Measurements from ENCODE around the gene ISOC2. TPM values are rescaled to one million over a fixed set of nuclear protein-coding genes. Genes with fewer than 3 reads are reported as not detected.
A peak's percentile ranks its signal among the peaks of the same experiment; 100 is the strongest.

ISOC2 gene
- total RNA-seq, 4 donors from 2014 or later: 71.1 to 142 (median 97.6) TPM

GRCh38 chr19:55472463-55472862 lies 11.0 kb upstream of the ISOC2 start:
- intact Hi-C loops (cut with DNase I; ENCODE audit: low total_unique reads) (no loop called here), in situ Hi-C loops (cut with MboI; ENCODE audit: low pct_ligation_motif_present in 1 of 4, low pct_unique_long_range_greater_than_20kb in 1 of 4, low sequenced_read_pairs in 3 of 4) (no loop called here)
- no peak for DNase-seq
- Histone ChIP-seq H3K9me3 (no peaks in the 10 kb centered on the region), H3K36me3 (no peaks in the 10 kb centered on the region), H3K4me1 (peaks cover 7 to 13% (median 9%) of the 10 kb centered on the region in 4 donors), H3K27me3 (no peaks in the 10 kb centered on the region), H3K4me3 (no peak overlapping the region), H3K27ac (no peak overlapping the region)
- 60 to 84% methylated on average over 2 to 8 of the region's 8 CpGs for WGBS, 2 donors (ENCODE audit: low coverage in 1 of 2)
- TF ChIP-seq POLR2A (IDR thresholded peaks at IDR 0.05) (no peak), CTCF (IDR thresholded peaks at IDR 0.05) (no peak), EP300 (IDR thresholded peaks at IDR 0.05; ENCODE audit: low read depth) (no peak)

- Histone ChIP-seq H3K27me3 (no peaks in the 10 kb centered on the region), H3K36me3 (no peaks in the 10 kb centered on the region), H3K4me1 (peaks cover 5 to 8% (median 8%) of the 10 kb centered on the region in 4 donors), H3K4me3 (no peak overlapping the region), H3K27ac (no peak overlapping the region), H3K9me3 (no peaks in the 10 kb centered on the region)
- 51 to 69% methylated on average over 7 to 13 of the region's 13 CpGs for WGBS, 2 donors (ENCODE audit: low coverage in 1 of 2)
- intact Hi-C loops (cut with DNase I; ENCODE audit: low total_unique reads) (no loop called here), in situ Hi-C loops (cut with MboI; ENCODE audit: low pct_ligation_motif_present in 1 of 4, low pct_unique_long_range_greater_than_20kb in 1 of 4, low sequenced_read_pairs in 3 of 4) (no loop called here)
- no peak for TF ChIP-seq POLR2A (IDR thresholded peaks at IDR 0.05)
- no peak for TF ChIP-seq EP300 (IDR thresholded peaks at IDR 0.05; ENCODE audit: low read depth)
- no peak for TF ChIP-seq POLR2AphosphoS5 (IDR thresholded peaks at IDR 0.05)
- no peak for DNase-seq
These were observed 9.8 kb upstream of the ISOC2 start for GRCh38 chr19:55471266-55471665.

GRCh38 chr19:55468054-55468393 lies 6.6 kb upstream of the ISOC2 start:
- Histone ChIP-seq H3K27ac (no peak overlapping the region), H3K27me3 (no peaks in the 10 kb centered on the region), H3K36me3 (no peaks in the 10 kb centered on the region), H3K4me3 (no peak overlapping the region), H3K9me3 (no peaks in the 10 kb centered on the region), H3K4me1 (peaks cover 3 to 5% (median 3%) of the 10 kb centered on the region in 4 donors)
- TF ChIP-seq POLR2A (IDR thresholded peaks at IDR 0.05): no peak
- TF ChIP-seq CTCF (IDR thresholded peaks at IDR 0.05): peak in 2 of 5 experiments; percentile 19 to 41
- no peak for TF ChIP-seq POLR2AphosphoS5 (IDR thresholded peaks at IDR 0.05)
- no peak for TF ChIP-seq EP300 (IDR thresholded peaks at IDR 0.05; ENCODE audit: low read depth)
- intact Hi-C loops (cut with DNase I; ENCODE audit: low total_unique reads): no loop called here
- DNase-seq: no peak
- WGBS, 2 donors (ENCODE audit: low coverage in 1 of 2): 23% methylated on average over 4 of the region's 4 CpGs; no CpG with 5 or more reads in 1 of the 2 donors
- in situ Hi-C loops (cut with MboI; ENCODE audit: low pct_ligation_motif_present in 1 of 4, low pct_unique_long_range_greater_than_20kb in 1 of 4, low sequenced_read_pairs in 3 of 4): no loop called here

GRCh38 chr19:55467236-55468053 lies 6.0 kb upstream of the ISOC2 start:
- Histone ChIP-seq H3K27ac (no peak overlapping the region), H3K36me3 (no peaks in the 10 kb centered on the region), H3K4me1 (peaks cover 3 to 7% (median 5%) of the 10 kb centered on the region in 4 donors), H3K27me3 (no peaks in the 10 kb centered on the region), H3K4me3 (no peak overlapping the region), H3K9me3 (no peaks in the 10 kb centered on the region)
- WGBS, 2 donors (ENCODE audit: low coverage in 1 of 2): 33 to 59% methylated on average over 8 to 29 of the region's 29 CpGs
- DNase-seq: peak; percentile 75
- no peak for TF ChIP-seq POLR2A (IDR thresholded peaks at IDR 0.05)
- TF ChIP-seq CTCF (IDR thresholded peaks at IDR 0.05): peak; percentile 91 to 100 (median 99)
- in situ Hi-C loops (cut with MboI; ENCODE audit: low pct_ligation_motif_present in 1 of 4, low pct_unique_long_range_greater_than_20kb in 1 of 4, low sequenced_read_pairs in 3 of 4): no loop called here
- intact Hi-C loops (cut with DNase I; ENCODE audit: low total_unique reads): loop anchor here (2.0 kb wide), 1 partner anchor 37 kb away; no protein-coding TSS in a partner anchor

Data from transverse colon (tissue), 4 donors.